Stimulated activated CD8-positive, alpha-beta memory T cell treated with anti-CD3 and anti-CD28 coated beads, Interleukin-4, amount 100 ng/mL, for 1 hour (primary cell): ENCODE measurements around the gene GSTA1.
"Not testable (repeated sequence)": the region's sequence is repeated elsewhere in the genome, so short reads cannot be mapped to it uniquely, and the experiment has no call there.

Experiments
- DNase-seq, 2 donors: peaks; one replicate each; pipeline ENCODE4 v3.0.0-alpha.2; 2020; ENCODE audit warnings: low read depth in 2 of 2, low spot score in 1 of 2

Gene GSTA1

DNA sequence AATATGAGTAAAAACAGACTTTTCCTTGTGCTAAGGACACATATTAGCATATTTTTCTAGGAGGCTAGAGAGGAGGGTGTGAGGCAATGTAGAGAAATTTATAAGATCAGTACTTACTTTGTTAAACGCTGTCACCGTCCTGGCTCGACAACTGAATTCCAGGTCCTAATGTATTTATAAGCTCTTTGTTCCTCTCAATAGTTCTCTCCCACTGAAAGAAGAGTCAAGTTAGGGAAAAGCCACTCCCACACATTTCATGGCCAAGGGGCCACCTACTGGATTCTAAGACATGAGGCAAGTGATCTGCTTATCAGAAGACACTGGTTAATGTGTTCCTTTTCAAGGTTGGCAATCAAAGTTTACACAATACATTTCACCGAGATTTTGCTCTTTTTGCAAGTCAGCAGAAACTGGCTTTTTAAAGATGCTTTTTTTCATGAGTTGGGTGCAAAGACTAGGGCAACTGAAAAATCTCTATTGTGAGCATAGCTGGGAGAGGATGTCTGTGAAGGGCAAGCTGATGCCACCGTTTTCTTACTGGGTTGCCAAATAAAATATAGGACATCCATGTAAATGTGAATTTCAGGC lies at the start of gene GSTA1:
GSTA1 (minus strand) TSS at position 149 of the 588 bp plus-strand sequence. CDS start 4,549 bp downstream, outside the sequence.
- not testable (repeated sequence) for DNase-seq

DNA sequence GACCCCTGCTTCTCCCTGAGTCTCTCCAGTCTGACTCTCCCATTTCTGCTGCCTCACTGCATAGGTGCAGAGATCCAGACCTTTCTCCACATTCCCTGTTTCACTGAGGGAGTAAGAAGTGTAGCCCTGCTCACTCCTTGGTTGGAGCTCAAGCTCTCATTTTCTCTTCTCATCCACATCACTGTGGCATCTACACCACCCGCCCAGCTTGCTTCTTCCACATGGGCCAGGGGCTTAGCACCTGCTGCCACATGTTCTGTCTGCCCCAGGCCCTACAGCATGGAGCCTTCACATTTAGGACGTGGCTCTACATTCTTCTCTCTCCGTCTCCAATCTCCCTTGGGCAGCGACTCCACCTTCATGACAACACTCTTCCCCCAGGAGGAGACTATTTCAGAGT lies 45.5 kb upstream of the GSTA1 start:
- DNase-seq = no peak

GRCh38 chr6:52846002-52846401 lies 42.4 kb upstream of the GSTA1 start:
- no peak for DNase-seq

GRCh38 chr6:52843605-52844004 lies 40.0 kb upstream of the GSTA1 start:
- no peak for DNase-seq

GRCh38 chr6:52840763-52841585 lies 37.4 kb upstream of the GSTA1 start, which contains the start of gene GSTA5:
GSTA5 (minus strand) TSS chr6:52840813.
- DNase-seq = no peak

- peak in 1 of 2 donors; percentile 33 for DNase-seq
Observed at GRCh38 chr6:52839124-52840055, 35.8 kb upstream of the GSTA1 start.

DNA sequence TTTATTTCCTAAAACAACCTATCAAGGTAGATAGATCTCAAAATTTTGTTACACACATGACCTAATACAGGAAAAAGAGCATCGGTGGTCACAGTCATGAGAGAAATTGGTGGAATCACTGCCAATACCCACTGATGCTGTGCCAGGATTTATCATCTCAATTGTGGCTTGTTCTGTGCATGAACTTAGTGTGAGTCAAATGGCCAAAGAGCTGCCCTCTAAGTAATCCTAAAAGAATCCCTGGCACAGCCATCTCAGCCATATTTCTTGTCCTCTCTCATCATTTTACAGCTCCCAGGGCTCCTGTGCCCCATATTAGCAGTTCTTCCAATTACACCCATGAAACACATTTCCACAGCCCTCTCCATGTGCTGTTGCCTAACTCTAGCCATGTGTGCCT lies 30.9 kb upstream of the GSTA1 start:
- no peak for DNase-seq

GRCh38 chr6:52830869-52831268 lies 27.3 kb upstream of the GSTA1 start:
- not testable (repeated sequence) for DNase-seq

DNA sequence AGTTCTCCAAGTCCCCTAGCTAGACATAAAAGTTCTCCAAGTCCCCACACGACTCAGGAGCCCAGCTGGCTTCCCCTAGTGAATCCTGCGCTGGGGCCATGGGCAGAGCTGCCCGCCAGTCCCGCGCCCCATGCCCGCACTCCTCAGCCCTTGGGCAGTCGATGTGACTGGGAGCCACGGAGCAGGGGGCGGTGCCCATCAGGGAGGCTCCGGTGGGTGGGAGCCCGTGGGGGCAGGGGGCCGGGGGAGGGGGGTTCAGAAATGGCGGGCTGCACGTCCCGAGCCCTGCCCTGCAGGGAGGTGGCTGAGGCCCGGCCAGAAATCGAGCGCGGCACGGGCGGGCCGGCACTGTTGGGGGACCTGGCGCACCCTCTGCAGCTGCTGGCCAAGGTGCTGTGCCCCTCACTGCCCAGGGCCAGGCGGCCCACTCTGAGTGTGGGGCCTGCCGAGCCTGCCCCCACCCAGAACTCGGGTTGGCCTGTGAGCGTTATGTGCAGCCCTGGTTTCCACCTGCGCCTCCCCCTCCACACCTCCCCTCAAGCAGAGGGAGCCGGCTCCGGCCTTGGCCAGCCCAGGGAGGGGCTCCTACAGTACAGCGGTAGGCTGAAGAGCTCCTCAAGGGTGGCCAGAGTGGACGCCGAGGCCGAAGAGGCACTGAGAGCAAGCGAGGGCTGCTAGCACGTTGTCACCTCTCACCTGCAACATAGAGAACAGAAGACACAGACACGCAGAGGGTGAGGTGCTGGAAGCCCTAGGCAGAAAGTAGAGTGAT lies 25.6 kb upstream of the GSTA1 start:
- no peak for DNase-seq

DNA sequence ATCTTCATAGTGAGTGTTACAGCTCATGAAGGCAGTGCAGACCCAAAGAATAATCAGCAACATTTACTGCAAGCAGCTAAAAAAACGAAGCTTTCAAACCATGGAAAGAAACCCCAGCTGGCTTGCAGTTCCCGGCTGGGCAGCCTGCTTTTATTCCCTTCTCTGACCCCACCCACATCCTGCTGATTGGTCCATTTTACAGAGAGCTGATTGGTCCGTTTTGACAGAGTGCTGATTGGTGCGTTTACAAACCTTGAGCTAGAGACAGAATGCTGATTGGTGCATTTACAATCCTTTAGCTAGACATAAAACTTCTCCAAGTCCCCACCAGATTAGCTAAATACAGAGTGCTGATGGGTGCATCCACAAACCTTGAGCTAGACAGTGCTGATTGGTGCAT lies 25.0 kb upstream of the GSTA1 start:
- not testable (repeated sequence) for DNase-seq

DNA sequence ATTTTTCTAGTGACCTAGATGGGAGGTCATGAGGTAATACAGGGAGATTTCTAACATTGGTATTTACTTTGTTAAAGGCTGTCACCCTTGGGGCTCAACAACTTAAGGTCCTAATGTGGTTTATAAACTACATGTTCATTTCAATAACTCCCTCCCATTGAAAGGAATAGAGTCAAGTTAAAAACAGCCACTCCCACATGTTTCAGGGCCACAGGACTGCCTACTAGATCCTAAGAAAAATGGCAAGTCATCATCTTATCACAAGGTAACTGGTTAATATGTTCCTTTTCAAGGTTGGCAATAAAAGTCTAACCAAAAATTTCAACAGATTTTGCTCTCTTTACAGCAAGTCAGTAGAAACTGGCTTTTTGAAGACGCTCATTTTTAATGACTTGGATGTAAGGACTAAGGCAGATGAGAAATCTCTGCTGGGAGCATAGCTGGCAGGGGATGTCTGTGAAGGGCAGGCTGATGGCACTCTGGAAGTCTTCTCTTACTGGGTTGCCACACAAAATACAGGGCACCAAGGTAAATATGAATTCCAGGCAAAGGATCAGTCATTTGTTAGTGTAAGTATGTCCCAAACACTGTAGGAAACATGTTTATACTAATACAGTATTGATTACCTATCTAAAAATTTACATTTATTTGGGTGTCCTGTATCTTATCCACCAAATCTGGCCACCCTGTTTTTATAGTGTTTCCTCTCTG lies 23.6 kb upstream of the GSTA1 start:
- not testable (repeated sequence) for DNase-seq

DNA sequence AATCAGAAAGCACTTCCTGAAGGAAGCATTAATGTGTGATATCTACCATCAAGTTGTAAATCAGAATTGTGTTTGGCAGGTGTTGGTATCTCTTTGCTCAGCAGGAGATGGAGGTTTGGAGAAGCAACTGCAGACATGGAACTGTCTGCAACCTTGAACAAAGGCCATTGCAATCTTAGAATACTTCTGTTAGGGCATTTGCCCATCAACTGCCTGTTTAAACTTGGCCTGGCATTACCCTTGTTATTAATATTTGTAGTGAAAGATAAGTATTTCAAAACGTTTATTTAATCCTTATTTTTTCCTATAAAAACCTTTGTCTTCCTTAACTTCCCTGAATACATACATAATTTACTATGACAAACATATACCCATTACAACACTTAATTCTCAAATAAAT lies 22.9 kb upstream of the GSTA1 start:
- DNase-seq = no peak

DNA sequence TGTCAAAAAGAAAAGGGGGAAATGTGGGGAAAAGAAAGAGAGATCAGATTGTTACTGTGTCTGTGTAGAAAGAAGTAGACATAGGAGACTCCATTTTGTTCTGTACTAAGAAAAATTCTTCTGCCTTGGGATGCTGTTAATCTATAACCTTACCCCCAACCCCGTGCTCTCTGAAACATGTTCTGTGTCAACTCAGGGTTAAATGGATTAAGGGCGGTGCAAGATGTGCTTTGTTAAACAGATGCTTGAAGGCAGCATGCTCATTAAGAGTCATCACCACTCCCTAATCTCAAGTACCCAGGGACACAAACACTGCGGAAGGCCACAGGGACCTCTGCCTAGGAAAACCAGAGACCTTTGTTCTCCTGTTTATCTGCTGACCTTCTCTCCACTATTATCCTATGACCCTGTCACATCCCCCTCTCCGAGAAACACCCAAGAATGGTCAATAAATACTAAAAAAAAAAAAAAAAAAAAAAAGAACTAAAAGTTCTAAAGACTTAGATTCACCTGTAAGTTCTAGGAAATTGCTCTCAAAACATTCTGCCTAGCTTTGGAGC lies 22.4 kb upstream of the GSTA1 start:
- not testable (repeated sequence) for DNase-seq

DNA sequence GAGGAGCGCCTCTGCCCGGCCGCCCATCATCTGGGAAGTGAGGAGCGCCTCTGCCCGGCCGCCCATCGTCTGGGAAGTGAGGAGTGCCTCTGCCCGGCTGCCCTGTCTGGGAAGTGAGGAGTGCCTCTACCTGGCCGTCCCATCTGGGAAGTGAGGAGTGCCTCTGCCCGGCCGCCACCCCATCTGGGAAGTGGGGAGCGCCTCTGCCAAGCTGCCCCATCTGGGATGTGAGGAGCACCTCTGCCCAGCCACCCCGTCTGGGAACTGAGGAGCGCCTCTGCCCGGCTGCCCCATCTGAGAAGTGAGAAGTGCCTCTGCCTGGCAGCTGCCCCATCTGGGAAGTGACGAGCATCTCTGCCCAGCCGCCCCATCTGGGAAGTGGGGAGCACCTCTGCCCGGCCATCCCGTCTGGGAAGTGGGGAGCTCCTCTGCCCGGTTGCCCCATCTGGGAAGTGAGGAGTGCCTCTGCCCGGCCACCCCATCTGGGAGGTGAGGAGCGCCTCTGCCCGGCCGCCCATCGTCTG lies 21.7 kb upstream of the GSTA1 start:
- DNase-seq = not testable (repeated sequence)

GRCh38 chr6:52821842-52822241 lies 18.2 kb upstream of the GSTA1 start:
- DNase-seq = no peak

- no peak for DNase-seq
Observed at GRCh38 chr6:52820198-52820597, 16.6 kb upstream of the GSTA1 start.

GRCh38 chr6:52815167-52816092 lies 11.8 kb upstream of the GSTA1 start:
- peak in 1 of 2 donors; percentile 17 for DNase-seq

DNA sequence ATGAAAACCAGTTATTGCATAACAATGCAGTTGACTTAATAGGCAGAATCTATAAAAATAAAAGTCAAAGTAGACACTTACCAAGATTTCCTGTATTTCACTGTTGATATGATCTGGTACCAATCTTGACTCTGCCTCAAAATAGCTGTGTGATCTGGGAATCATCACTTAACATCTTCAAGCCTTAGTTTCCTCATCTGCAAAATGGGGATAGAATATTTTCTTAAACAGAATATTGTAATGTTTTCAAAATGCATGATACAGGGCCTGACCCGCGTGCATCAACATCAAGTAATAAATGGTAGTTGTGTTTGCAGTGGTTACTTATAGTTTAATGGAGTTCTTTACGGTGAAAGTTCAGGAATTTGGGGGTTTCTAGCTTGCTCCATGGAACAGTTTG lies 10.9 kb upstream of the GSTA1 start:
- not testable (repeated sequence) for DNase-seq
